Calu3 (cell line): Measurements from ENCODE around the gene CUL7. TPM values are rescaled to one million over a fixed set of nuclear protein-coding genes. Genes with fewer than 3 reads are reported as not detected.

ENCODE experiments used
- BruUV-seq: library from RNA; stranded (reverse); fragments of 400-500 nt; replicated peaks from 2 replicates; lab custom pipeline; 2021; lab: Mats Ljungman, UMichigan
- CTCF ChIA-PET: fragments of 300-600 bp; sonication (Branson Sonifier 250); formaldehyde crosslinking; loops from one replicate; lab custom pipeline; 2022; ENCODE audit warnings: antibody characterized with exemption; lab: Charles Lee
- DNase-seq: peaks from one replicate; pipeline ENCODE4 v3.0.0; 2022
- H3K27ac Mint-ChIP-seq: one replicate; pipeline ENCODE4 v1.8.0; 2022; ENCODE audit warnings: mixed read lengths; ENCODE audit not compliant: unreplicated experiment
- H3K27me3 Mint-ChIP-seq: one replicate; pipeline ENCODE4 v1.8.0; 2022; ENCODE audit warnings: mixed read lengths; ENCODE audit not compliant: unreplicated experiment
- H3K36me3 Mint-ChIP-seq: one replicate; pipeline ENCODE4 v1.8.0; 2022; ENCODE audit warnings: mild to moderate bottlenecking, moderate library complexity, mixed read lengths; ENCODE audit not compliant: insufficient read depth, unreplicated experiment
- H3K4me1 Mint-ChIP-seq: one replicate; pipeline ENCODE4 v1.8.0; 2022; ENCODE audit warnings: mild to moderate bottlenecking, low read depth, mixed read lengths; ENCODE audit not compliant: unreplicated experiment
- H3K4me3 Mint-ChIP-seq: one replicate; pipeline ENCODE4 v1.8.0; 2022; ENCODE audit warnings: mild to moderate bottlenecking, low read depth, moderate library complexity, mixed read lengths; ENCODE audit not compliant: unreplicated experiment
- H3K9me3 Mint-ChIP-seq: one replicate; pipeline ENCODE4 v1.8.0; 2022; ENCODE audit warnings: low read depth, mixed read lengths; ENCODE audit not compliant: unreplicated experiment
- CTCF ChIP-seq: fragments of 200-600 bp; IDR thresholded peaks from one replicate; pipeline ENCODE4 v1.8.0; 2022; ENCODE audit warnings: antibody characterized with exemption; ENCODE audit not compliant: unreplicated experiment
- intact Hi-C: fragments of 100-400 bp; cut with micrococcal nuclease; formaldehyde crosslinking; loops from one replicate; pipeline ENCODE4 v1.10.0; 2022; ENCODE audit not compliant: unreplicated experiment
- total RNA-seq: library from RNA; stranded (reverse); gene quantifications from 2 replicates; pipeline ENCODE4 v1.2.3, GENCODE V29; 2022

Gene CUL7
- total RNA-seq, 1 experiment from 2014 or later = 25.5 TPM

- H3K36me3 Mint-ChIP-seq = peaks cover 67% of the 10 kb centered on the region
- TSS peak; percentile 85 for BruUV-seq
- peak within 1 kb of the TSS; percentile 45 for H3K27ac Mint-ChIP-seq
- no peak for TF ChIP-seq CTCF
- peak; percentile 89 for DNase-seq
- no peaks in the 10 kb centered on the region for H3K27me3 Mint-ChIP-seq
- peak within 1 kb of the TSS; percentile 85 for H3K4me3 Mint-ChIP-seq
- intact Hi-C loops = no loop called here
- CTCF ChIA-PET = interaction anchor here (0.5 to 1.2 kb wide), 8 partner anchors 11 to 456 kb away, joined by 3 to 4 read pairs (median 3); partner anchors contain the start of genes MRPL2 and TJAP1
- H3K9me3 Mint-ChIP-seq = no peaks in the 10 kb centered on the region
- H3K4me1 Mint-ChIP-seq = no peaks in the 10 kb centered on the region
These were observed 32.2 kb downstream of the CUL7 start, which contains the start of gene RRP36 for GRCh38 chr6:43021270-43022047. RRP36 (plus strand) TSS chr6:43021623; CDS start chr6:43021655, 32 bp downstream.

GRCh38 chr6:43020847-43021246, 32.8 kb downstream of the CUL7 start:
- peaks cover 63% of the 10 kb centered on the region for H3K36me3 Mint-ChIP-seq
- no peak for TF ChIP-seq CTCF
- BruUV-seq = no TSS peak
- H3K27me3 Mint-ChIP-seq = no peaks in the 10 kb centered on the region
- no peaks in the 10 kb centered on the region for H3K9me3 Mint-ChIP-seq
- CTCF ChIA-PET = interaction anchor here (0.5 to 1.2 kb wide), 6 partner anchors 11 to 456 kb away, joined by 3 to 4 read pairs (median 3); partner anchors contain the start of gene TJAP1
- no peaks in the 10 kb centered on the region for H3K4me1 Mint-ChIP-seq
- intact Hi-C loops = no loop called here
- DNase-seq = no peak
- no peak overlapping the region for H3K27ac Mint-ChIP-seq
- peak overlapping the region; percentile 85 for H3K4me3 Mint-ChIP-seq

GRCh38 chr6:43020052-43020705, 33.5 kb downstream of the CUL7 start:
- H3K4me3 Mint-ChIP-seq = no peak overlapping the region
- H3K27ac Mint-ChIP-seq = no peak overlapping the region
- no peaks in the 10 kb centered on the region for H3K9me3 Mint-ChIP-seq
- CTCF ChIA-PET = interaction anchor here (0.9 to 1.2 kb wide), 2 partner anchors 10 to 123 kb away, joined by 3 read pairs; no protein-coding TSS in a partner anchor
- peaks cover 56% of the 10 kb centered on the region for H3K36me3 Mint-ChIP-seq
- no peaks in the 10 kb centered on the region for H3K4me1 Mint-ChIP-seq
- no peaks in the 10 kb centered on the region for H3K27me3 Mint-ChIP-seq
- no peak for DNase-seq
- TF ChIP-seq CTCF = no peak
- no TSS peak for BruUV-seq
- intact Hi-C loops = no loop called here

GRCh38 chr6:43019152-43019551, 34.5 kb downstream of the CUL7 start:
- no peak for TF ChIP-seq CTCF
- no TSS peak for BruUV-seq
- H3K4me1 Mint-ChIP-seq = peaks cover 9% of the 10 kb centered on the region
- DNase-seq = no peak
- peaks cover 55% of the 10 kb centered on the region for H3K36me3 Mint-ChIP-seq
- CTCF ChIA-PET = no interaction called here
- no peak overlapping the region for H3K27ac Mint-ChIP-seq
- no peaks in the 10 kb centered on the region for H3K27me3 Mint-ChIP-seq
- intact Hi-C loops = no loop called here
- no peak overlapping the region for H3K4me3 Mint-ChIP-seq
- no peaks in the 10 kb centered on the region for H3K9me3 Mint-ChIP-seq
